HUES6 (cell line): ENCODE measurements around the gene TRMT1L.

Experiments used
- H3K27ac ChIP-seq: 2 replicates; pipeline ENCODE4 v1.7.0; 2013; ENCODE audit warnings: low read depth, mild to moderate bottlenecking, low read length, inconsistent platforms
- H3K27me3 ChIP-seq: 2 replicates; pipeline ENCODE4 v1.6.1; 2013; ENCODE audit warnings: low read length; ENCODE audit not compliant: control insufficient read depth, insufficient read depth
- H3K36me3 ChIP-seq: 2 replicates; pipeline ENCODE4 v1.6.1; 2013; ENCODE audit warnings: low read length; ENCODE audit not compliant: control insufficient read depth, insufficient read depth
- H3K4me1 ChIP-seq: 2 replicates; pipeline ENCODE4 v1.6.1; 2013; ENCODE audit warnings: low read length; ENCODE audit not compliant: control insufficient read depth, insufficient read depth
- H3K4me3 ChIP-seq: 2 replicates; pipeline ENCODE4 v1.5.1; 2013; ENCODE audit warnings: low read depth, low read length
- H3K9ac ChIP-seq: one replicate; pipeline ENCODE4 v1.6.1; 2013; ENCODE audit warnings: mild to moderate bottlenecking, low read length
- H3K9me3 ChIP-seq: 2 replicates; pipeline ENCODE4 v1.6.1; 2013; ENCODE audit warnings: low read depth, low read length; ENCODE audit not compliant: control insufficient read depth, insufficient read depth

Gene TRMT1L

DNA sequence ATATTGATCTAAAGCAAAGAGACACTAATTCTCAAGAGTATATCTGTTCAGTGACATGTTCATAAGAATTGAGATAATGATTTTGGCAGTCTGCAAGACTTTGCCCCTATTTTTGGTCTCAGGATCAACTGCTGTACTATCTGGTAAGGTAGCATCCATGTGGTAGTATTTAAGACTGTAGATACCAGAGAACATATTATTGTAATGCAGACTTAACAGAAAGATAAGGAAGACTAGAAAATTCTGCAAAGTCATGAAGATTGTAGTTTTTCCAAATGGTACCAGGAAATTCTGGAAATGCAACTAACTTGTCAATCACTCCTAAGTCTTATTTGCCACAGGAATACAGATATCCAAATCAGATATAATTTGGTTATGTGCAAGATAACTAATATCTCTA is 76.3 kb downstream of the TRMT1L start:
- Histone ChIP-seq H3K27ac (no peak overlapping the region), H3K9ac (no peak overlapping the region), H3K9me3 (peaks cover 5% of the 10 kb centered on the region; the same call in 1 of the 2 replicates), H3K36me3 (no peaks in the 10 kb centered on the region), H3K4me3 (no peak overlapping the region), H3K27me3 (no peaks in the 10 kb centered on the region), H3K4me1 (peaks cover 7% of the 10 kb centered on the region; the same call in 1 of the 2 replicates)

DNA sequence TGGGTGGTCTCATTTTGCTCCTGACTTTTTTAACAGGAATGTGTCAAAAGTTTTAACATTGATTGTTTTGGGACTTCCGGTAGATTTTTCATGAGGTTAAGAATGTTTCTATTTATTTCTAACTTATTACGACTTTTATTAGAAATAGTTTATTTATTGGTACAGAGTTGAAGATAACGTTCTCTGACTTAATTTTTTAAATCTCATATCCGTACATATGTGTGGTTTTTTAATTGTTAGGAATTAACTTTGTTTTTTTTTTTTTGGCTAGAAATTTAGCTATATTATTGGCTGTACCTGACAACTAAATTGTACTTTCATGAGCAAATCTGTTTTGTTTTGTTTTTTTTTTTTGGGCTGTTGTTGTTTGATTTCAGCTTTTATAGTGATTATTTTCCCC is 79.4 kb downstream of the TRMT1L start:
- H3K4me1 ChIP-seq = peaks cover 26% of the 10 kb centered on the region
- H3K27ac ChIP-seq = no peak overlapping the region
- no peaks in the 10 kb centered on the region for H3K36me3 ChIP-seq
- H3K27me3 ChIP-seq = no peaks in the 10 kb centered on the region
- no peak overlapping the region for H3K4me3 ChIP-seq
- H3K9ac ChIP-seq = no peak overlapping the region
- peaks cover 5% of the 10 kb centered on the region; the same call in 1 of the 2 replicates for H3K9me3 ChIP-seq

DNA sequence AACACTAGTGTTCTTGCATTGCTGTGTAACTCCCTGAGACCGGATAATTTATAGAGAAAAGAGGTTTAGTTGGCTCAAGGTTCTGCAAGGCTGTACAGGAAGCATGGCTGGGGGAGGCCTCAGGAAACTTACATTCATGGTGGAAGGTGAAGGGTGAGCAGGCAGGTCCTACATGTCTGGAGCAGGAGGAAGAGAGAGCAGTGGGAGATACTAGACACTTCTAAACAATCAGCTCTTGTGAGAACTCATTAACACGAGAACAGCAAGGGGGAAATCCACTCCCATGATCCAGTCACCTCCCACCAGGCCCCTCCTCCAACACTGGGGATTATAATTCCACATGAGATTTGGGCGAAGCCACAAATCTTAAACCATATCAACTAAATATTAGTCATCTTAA is 81.3 kb downstream of the TRMT1L start:
- Histone ChIP-seq H3K4me3 (no peak overlapping the region), H3K4me1 (peaks cover 36% of the 10 kb centered on the region), H3K27me3 (no peaks in the 10 kb centered on the region), H3K9ac (peak overlapping the region; percentile 16), H3K36me3 (0 out of 2 replicates have a peak, but pooled peaks cover 3% of the 10 kb centered on the region), H3K9me3 (peaks cover 5% of the 10 kb centered on the region; the same call in 1 of the 2 replicates), H3K27ac (peak overlapping the region; percentile 94)

DNA sequence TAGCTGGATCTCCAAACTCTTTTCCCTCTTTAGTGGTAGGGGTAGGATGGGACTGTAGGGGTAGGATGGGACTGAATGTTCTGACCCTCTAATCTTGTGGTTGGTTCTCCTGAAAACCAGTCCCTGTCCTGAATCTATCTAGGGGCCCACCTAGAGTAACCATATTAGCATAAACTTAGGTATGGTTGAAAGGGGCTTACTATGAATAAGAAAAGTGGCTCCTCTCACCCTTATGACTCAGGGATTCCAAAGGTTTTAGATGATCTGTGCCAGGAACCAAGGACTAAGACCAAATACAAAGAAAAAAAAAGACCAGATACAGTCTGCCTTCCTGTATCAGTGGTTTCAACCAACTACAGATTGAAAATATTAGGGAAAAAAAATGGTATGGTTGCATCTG is 82.4 kb downstream of the TRMT1L start:
- H3K9me3 ChIP-seq = peaks cover 5% of the 10 kb centered on the region; the same call in 1 of the 2 replicates
- peak overlapping the region; percentile 32 for H3K9ac ChIP-seq
- 0 out of 2 replicates have a peak, but pooled peaks cover 3% of the 10 kb centered on the region for H3K36me3 ChIP-seq
- H3K4me3 ChIP-seq = peak overlapping the region; percentile 34; the same call in 1 of the 2 replicates
- no peaks in the 10 kb centered on the region for H3K27me3 ChIP-seq
- H3K4me1 ChIP-seq = peaks cover 36% of the 10 kb centered on the region
- peak overlapping the region; percentile 94 for H3K27ac ChIP-seq

DNA sequence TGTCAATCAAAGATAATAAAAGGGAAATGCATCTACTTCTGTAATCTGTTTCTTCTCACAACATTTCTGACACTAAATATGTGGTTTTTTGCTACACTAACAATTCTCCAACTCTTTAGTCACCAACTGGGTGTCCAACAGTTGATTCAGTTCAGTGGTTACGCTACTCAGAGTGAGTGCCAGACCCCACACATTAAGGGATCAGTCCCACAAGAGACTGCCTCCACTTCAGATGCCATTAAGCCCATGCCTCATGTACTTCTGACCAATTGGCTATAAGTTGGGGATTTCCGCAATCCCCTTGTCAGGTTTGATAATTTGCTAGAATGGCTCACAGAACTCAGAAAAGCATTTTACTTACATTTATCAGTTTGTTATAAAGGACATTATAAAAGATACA is 83.0 kb downstream of the TRMT1L start:
- Histone ChIP-seq H3K27ac (peak overlapping the region; percentile 94), H3K9me3 (peaks cover 5% of the 10 kb centered on the region; the same call in 1 of the 2 replicates), H3K4me1 (peaks cover 36% of the 10 kb centered on the region), H3K4me3 (peak overlapping the region; percentile 34; the same call in 1 of the 2 replicates), H3K36me3 (0 out of 2 replicates have a peak, but pooled peaks cover 3% of the 10 kb centered on the region), H3K9ac (no peak overlapping the region), H3K27me3 (no peaks in the 10 kb centered on the region)

DNA sequence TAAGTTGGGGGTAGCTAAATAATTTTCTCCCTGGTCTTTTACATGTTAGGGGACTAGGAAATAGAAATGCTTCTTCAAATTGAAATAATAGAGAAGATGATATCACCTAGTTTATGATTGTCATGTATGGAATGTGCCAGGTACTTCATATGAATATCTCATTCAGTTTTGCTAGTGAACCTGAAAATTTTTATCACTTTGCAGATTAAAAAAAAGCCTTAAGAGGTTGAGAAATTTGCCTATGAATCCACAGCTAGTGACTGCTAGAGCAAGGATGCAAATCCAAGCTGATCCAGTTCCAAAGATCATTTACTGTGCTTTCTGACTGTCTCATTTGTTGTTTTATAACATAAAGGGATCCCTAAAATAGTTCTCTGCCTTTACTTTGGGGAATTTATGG is 86.7 kb downstream of the TRMT1L start:
- H3K36me3 ChIP-seq = peaks cover 14% of the 10 kb centered on the region

DNA sequence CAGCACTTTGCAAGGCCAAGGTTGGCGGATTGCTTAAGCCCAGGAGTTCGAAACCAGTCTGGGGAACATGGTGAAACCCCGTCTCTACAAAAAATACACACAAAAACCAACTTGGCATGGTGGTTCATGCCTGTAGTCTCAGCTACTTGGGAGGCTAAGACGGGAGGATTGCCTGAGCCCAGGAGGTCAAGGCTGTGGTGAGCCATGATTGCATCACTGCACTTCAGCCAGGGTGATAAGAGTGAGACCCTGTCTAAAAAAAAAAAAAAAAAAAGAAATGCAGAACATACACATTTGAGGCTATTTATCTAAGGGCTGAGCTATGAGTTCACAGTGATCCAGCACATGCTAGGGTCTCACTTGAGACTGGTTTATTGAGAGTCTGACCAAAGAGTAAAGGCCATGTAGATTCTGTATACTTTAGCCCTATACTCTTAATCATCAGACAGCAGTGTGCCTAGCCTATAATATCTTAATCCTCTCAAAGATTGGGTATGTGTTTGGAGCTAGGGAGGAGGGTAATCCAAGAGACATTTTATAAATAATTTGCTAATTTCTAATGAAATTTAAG is 87.5 kb downstream of the TRMT1L start:
- Histone ChIP-seq H3K9me3 (peaks cover 8% of the 10 kb centered on the region; the same call in 1 of the 2 replicates), H3K4me3 (no peak overlapping the region), H3K9ac (no peak overlapping the region), H3K36me3 (peaks cover 16% of the 10 kb centered on the region), H3K27me3 (no peaks in the 10 kb centered on the region), H3K4me1 (peaks cover 19% of the 10 kb centered on the region), H3K27ac (no peak overlapping the region)

More for the DNA sequence above, 86.7 kb downstream of the TRMT1L start:
- H3K27ac ChIP-seq = no peak overlapping the region
- H3K27me3 ChIP-seq = no peaks in the 10 kb centered on the region
- H3K9me3 ChIP-seq = peaks cover 3% of the 10 kb centered on the region; the same call in 1 of the 2 replicates
- H3K4me1 ChIP-seq = peaks cover 26% of the 10 kb centered on the region
- no peak overlapping the region for H3K4me3 ChIP-seq
- no peak overlapping the region for H3K9ac ChIP-seq

DNA sequence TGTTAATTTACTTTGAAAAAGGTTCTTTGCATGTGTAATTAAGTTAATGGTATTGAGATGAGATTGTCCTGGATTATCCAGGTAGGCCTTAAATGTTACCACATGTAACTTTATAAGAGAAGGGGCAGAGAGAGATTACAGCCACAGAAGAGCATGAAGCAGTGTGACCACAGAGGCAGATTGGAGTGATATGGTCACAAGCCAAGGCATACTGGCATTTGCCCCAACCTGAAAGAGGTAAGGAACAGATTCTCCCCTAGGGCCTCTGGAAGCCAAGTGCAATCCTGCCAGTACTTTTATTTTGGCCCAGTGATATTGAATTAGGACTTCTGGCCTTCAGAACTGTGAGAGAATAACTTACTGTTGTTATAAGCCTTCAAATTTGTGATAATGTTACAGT is 88.4 kb downstream of the TRMT1L start:
- peaks cover 16% of the 10 kb centered on the region for H3K36me3 ChIP-seq

More for the DNA sequence above, 88.4 kb downstream of the TRMT1L start:
- Histone ChIP-seq H3K27ac (no peak overlapping the region), H3K27me3 (no peaks in the 10 kb centered on the region), H3K4me1 (peaks cover 10% of the 10 kb centered on the region; the same call in 1 of the 2 replicates), H3K4me3 (no peak overlapping the region), H3K9me3 (peaks cover 13% of the 10 kb centered on the region; the same call in 1 of the 2 replicates), H3K9ac (no peak overlapping the region)
